ENCODE results near the gene TMEM143.
"Not testable (repeated sequence)": the region's sequence is repeated elsewhere in the genome, so short reads cannot be mapped to it uniquely, and the experiment has no call there.

The TMEM143 gene

GRCh38 chr19:48363810-48364597 is at the start of gene TMEM143, which contains the start of gene SYNGR4:
Gene TMEM143, minus strand, starts transcription at chr19:48363940. Its CDS starts 20 bp downstream, at chr19:48363920.
Gene SYNGR4, plus strand, starts transcription at chr19:48364367. Its CDS starts 1,476 bp downstream, at chr19:48365843.
- DNase-seq (ENCODE audit: low read depth), result peak; percentile 100

DNA sequence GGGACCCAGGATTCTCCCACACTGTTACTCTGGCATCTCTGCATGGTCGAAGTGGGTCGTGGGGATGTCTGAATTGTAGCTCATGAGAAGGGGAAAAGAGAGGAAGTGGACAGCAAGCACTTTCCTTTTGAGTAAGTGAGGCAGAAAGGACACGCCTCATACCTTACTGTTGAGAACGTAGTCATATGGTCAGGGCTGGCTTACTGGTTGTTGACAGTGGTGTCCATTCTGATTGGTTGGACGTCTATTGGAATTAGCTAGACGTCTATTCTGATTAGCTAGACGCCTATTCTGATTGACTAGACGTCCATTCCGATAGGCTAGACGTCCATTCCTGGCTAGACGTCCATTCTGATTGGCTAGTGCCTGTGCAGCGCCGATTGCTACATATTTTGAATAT is 42.1 kb upstream of the TMEM143 start:
- DNase-seq (ENCODE audit: low read depth), result no peak

DNA sequence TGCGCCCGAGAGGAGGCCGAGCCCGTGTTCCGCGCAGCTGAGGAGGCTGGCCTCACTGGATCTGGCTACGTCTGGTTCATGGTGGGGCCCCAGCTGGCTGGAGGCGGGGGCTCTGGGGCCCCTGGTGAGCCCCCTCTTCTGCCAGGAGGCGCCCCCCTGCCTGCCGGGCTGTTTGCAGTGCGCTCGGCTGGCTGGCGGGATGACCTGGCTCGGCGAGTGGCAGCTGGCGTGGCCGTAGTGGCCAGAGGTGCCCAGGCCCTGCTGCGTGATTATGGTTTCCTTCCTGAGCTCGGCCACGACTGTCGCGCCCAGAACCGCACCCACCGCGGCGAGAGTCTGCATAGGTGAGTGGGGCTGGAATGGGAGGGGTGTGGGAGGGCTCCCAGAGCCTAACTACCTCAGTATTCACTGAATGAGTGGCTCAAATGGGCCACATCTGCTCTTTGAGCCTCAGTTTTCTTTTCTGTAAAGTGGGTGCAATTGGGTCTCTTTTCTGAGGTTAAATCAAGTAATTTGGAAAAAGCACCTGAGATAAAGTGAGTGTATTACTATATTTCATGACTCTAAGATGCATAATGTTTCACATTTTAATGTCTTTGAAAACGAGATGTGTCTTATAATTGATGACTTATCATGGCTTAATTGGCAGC is 41.4 kb upstream of the TMEM143 start:
- no peak for DNase-seq (ENCODE audit: low read depth)

- no peak for DNase-seq (ENCODE audit: low read depth)
These were observed 39.9 kb upstream of the TMEM143 start for GRCh38 chr19:48403606-48404005.

DNA sequence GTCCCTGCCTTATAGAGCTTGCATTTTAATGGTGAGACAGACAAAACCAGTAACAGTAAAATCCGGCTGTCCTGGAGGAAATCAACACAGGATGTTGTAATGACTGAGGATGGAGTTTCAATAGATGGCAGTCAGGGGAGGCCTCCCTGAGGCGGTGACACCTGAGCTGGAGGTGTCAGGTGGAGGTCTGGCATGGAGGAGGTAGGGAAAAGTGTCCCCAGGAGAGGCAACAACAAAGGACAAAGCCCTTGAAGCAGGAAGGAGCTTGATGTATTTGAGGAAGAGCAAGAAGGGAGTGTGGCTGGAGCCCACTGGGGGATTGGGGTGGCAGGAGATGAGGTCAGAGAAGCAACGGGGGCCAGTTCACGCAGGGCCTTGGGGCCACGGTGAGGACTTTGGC is 37.5 kb upstream of the TMEM143 start:
- DNase-seq (ENCODE audit: low read depth), result no peak

GRCh38 chr19:48400018-48400742 is 36.4 kb upstream of the TMEM143 start:
- DNase-seq (ENCODE audit: low read depth), result no peak

- peak; percentile 80 for DNase-seq (ENCODE audit: low read depth)
These were observed 34.9 kb upstream of the TMEM143 start for GRCh38 chr19:48398375-48399235.

DNA sequence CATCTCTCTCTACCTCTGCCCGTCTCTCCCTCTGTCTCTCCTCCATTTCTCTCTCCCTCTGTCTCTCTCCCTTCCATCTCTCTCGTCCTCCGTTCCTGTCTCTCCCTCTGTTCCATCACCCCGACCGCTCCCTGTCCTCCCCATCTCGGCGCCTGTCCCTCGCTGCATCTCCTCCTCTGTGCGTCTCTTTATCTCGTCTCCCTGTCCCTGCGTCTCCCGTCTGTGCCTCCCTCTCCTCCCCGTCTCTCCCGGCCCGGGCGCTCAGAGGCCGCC is 34.3 kb upstream of the TMEM143 start:
- DNase-seq (ENCODE audit: low read depth), result no peak

- DNase-seq (ENCODE audit: low read depth), result no peak
These were observed 33.7 kb upstream of the TMEM143 start for GRCh38 chr19:48397263-48398101.

- no peak for DNase-seq (ENCODE audit: low read depth)
These were observed 33.1 kb upstream of the TMEM143 start for GRCh38 chr19:48396824-48397176.

- DNase-seq (ENCODE audit: low read depth), result no peak
These were observed 32.5 kb upstream of the TMEM143 start for GRCh38 chr19:48396016-48396823.

GRCh38 chr19:48395499-48395898 is 31.8 kb upstream of the TMEM143 start:
- DNase-seq (ENCODE audit: low read depth), result no peak

GRCh38 chr19:48395170-48395455 is 31.4 kb upstream of the TMEM143 start:
- no peak for DNase-seq (ENCODE audit: low read depth)

DNA sequence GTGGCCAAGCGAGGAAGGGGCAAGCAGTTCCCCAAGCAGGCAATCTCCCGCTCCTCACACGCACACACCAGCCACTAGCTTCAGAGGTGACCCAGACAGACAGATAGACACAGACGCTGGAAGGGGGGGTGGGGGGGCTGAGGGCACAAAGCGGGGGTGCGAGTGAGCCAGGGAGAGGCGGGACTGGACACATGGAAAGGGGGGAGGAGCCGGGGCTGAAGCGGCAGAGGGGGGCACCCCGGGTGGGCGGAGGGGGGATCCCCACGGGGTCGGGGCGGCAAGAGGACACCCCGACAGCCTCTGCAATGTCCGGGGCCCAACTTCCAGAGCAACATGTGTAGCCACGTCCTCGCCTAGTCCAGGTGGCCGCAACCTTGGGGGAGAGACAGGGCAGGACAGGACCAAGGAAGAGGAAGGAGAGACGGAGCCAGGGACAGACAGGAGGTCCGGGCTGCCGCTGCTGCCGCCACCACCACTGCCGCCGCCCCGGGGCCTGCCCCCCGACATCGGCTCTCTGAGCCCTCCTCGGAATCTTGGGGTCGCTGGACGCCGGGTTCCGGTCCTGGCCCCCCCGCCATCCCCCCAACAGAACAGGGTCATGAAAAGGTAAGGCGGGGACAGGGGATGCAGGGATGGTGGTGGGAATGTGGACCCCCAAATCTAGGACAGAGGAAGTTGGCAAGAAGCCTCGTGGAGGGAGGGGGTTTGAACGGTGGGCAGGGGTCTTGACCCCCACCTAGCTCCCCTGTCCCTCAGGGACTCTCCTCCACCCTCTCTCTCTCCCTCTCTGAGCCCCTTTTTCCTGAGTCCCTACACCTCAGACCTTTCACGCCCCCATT is 30.8 kb upstream of the TMEM143 start:
- DNase-seq (ENCODE audit: low read depth), result no peak

DNA sequence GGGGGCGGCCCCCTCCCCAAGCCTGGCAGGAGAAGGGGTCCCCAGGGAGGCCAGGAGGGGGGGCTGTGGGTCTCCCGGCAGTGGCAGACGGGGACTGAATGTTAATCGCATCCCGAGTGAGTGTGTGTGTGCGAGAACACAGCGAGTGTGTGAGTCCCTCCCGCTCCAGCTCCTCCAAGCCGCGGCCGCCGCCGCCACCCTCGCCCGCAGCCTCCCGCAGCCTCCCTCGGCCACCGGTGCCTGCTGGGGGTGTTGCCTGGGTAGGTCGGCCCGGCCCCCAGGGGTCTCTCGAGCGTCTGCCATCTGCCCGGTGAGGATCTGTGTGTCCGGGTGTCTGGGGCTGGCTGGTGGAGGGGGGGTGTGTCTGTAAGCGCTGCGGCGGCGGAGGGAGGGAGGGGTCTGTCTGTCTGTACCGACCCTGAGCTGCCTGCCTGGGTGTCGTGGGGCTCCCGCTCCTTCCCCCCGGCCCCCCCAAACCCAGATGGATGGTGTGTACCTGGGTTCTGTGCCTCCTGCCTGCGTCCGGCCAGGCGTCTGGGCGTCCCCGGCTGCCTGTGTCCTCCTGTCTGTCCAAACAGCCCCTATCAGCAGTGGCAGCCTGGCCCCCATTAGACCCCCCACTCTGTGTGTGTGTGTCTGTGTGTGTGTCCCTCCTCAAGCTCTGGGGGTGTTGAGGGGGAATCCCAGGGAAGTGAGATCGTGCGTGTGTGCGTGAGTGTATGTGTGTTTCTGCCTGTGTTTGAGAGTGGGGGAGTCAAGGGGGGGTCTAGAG is 30.0 kb upstream of the TMEM143 start, which contains the start of gene GRIN2D:
Gene GRIN2D (plus strand): TSS at position 110 of the 772 bp plus-strand sequence. CDS start 4,725 bp downstream, outside the sequence.
- DNase-seq (ENCODE audit: low read depth), result no peak

GRCh38 chr19:48392860-48393558 is 29.3 kb upstream of the TMEM143 start:
- DNase-seq (ENCODE audit: low read depth), result no peak

DNA sequence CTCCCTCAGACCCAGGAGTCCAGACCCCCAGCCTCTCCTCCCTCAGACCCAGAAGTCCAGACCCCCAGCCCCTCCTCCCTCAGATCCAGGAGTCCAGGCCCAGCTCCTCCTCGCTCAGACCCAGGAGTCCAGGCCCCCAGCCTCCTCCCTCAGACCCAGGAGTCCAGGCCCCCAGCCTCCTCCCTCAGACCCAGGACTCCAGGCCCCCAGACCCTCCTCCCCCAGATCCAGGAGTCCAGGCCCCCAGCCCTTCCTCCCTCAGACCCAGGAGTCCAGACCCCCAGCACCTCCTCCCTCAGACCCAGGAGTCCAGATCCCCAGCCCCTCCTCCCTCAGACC is 28.2 kb upstream of the TMEM143 start:
- DNase-seq (ENCODE audit: low read depth), result not testable (repeated sequence)
